ENCODE measurements around the gene LGALS4. TPM values are rescaled to one million over a fixed set of nuclear protein-coding genes. Genes with fewer than 3 reads are reported as not detected.

Gene LGALS4
- total RNA-seq, 1 experiment from 2014 or later = 1.0 TPM

DNA sequence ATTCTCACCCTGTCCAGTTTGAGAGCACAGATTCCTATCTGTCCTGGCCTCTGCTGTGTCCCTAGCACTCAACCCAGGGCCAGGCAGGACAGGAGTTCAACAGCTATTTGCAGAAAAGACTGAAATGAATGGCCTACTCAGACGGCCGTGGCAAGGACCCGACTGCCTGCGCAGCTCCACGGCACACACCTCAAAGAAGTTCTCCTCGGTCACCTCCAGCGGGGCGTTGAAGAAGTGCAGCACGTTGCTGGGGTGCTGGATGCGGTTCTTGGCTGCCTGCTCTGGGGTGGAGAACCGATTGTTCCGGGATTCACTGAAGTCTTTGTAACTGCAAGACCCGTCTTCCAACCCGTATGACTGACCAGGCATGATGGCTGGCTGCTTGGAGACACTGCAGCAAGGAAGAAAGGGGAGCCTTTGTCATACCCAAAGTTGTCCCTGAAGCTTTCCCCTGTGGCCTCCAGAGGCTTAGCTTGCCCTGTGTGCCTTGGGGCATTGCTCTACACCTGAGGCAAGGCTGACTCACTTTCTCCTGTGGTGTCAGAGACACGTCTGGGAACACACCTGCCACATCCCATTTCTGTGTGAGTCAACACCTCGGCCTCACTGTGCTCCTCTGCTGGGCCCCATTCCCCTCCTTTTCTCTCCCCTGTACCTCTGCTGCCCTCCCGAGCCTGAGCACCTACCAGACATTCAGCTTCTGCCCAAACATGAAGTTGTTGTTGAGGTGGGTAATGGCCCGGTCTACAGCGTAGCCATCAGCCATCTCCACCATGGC lies 25.7 kb upstream of the LGALS4 start:
- BruUV-seq (replicated peaks) = TSS peak; percentile 86
- Histone ChIP-seq H3K36me3 (ENCODE audit: low read depth) (peaks cover 48% of the 10 kb centered on the region), H3K4me1 (replicated peaks; ENCODE audit: insufficient read depth) (peaks cover 66% of the 10 kb centered on the region), H3K4me3 (peak overlapping the region; percentile 34; the same call in 1 of the 2 replicates), H3K9me3 (ENCODE audit: insufficient read depth, low read depth) (no peaks in the 10 kb centered on the region), H3K9me2 (ENCODE audit: insufficient read depth) (no peaks in the 10 kb centered on the region), H3K27me3 (ENCODE audit: insufficient read depth, low read depth) (no peaks in the 10 kb centered on the region), H3F3A (ENCODE audit: insufficient read depth, low read depth) (peaks cover 85% of the 10 kb centered on the region), H2AFZ (no peak overlapping the region), H3K27ac (peak overlapping the region; percentile 98), H3K4me2 (peak overlapping the region; percentile 75), H4K20me1 (ENCODE audit: insufficient read depth) (peaks cover 14% of the 10 kb centered on the region), H3K79me2 (ENCODE audit: low read depth) (peaks cover 39% of the 10 kb centered on the region)
- POLR2A ChIA-PET (ENCODE audit: unreplicated experiment) = interaction anchor here (0.5 to 1.0 kb wide), 10 partner anchors 10 to 669 kb away, joined by 3 to 13 read pairs (median 3); partner anchors contain the start of genes FAM98C, MRPS12 and SARS2
- peak; percentile 94 to 98 for DNase-seq
- TF ChIP-seq, protein P1, sequence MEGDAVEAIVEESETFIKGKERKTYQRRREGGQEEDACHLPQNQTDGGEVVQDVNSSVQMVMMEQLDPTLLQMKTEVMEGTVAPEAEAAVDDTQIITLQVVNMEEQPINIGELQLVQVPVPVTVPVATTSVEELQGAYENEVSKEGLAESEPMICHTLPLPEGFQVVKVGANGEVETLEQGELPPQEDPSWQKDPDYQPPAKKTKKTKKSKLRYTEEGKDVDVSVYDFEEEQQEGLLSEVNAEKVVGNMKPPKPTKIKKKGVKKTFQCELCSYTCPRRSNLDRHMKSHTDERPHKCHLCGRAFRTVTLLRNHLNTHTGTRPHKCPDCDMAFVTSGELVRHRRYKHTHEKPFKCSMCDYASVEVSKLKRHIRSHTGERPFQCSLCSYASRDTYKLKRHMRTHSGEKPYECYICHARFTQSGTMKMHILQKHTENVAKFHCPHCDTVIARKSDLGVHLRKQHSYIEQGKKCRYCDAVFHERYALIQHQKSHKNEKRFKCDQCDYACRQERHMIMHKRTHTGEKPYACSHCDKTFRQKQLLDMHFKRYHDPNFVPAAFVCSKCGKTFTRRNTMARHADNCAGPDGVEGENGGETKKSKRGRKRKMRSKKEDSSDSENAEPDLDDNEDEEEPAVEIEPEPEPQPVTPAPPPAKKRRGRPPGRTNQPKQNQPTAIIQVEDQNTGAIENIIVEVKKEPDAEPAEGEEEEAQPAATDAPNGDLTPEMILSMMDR (conservative IDR thresholded peaks at IDR 0.05) = peak; percentile 79
- no peak for TF ChIP-seq EZH2 (IDR thresholded peaks at IDR 0.05; ENCODE audit: low read depth)
- intact Hi-C loops (cut with micrococcal nuclease; ENCODE audit: unreplicated experiment) = loop anchor here (1.0 to 10.0 kb wide), 9 partner anchors 92 to 434 kb away; partner anchors contain the start of genes FAM98C, FBXO27, MRPS12 and SARS2
- CTCF ChIA-PET = interaction anchor here (0.5 to 1.2 kb wide), 5 partner anchors 49 to 436 kb away, joined by 3 to 8 read pairs (median 5); partner anchors contain the start of genes FAM98C, MRPS12 and SARS2

DNA sequence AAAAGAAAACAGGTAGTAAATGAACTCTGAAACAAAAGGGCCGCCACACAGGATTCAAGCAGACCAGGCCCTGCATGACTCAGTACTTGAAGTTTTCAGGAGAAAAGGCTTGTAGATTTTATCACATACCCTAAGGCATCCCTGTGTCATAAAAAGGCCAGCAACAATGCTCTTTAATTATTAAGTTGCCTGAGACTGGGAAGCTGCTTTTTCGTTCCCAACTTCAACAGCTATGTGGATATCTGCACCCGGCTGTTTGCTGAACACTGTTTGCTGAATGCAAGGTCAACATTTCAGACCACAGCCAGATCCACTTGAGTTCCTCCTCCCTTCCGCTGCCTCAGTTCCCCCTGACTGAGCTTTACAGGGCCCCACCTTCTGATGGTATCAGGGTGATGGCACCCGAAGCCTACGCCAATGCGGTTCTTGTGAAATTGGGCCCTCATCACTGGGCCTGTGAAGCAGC lies 24.9 kb upstream of the LGALS4 start:
- peak overlapping the region; percentile 98 for H3K27ac ChIP-seq
- peaks cover 34% of the 10 kb centered on the region for H3K79me2 ChIP-seq (ENCODE audit: low read depth)
- no peak for TF ChIP-seq EZH2 (IDR thresholded peaks at IDR 0.05; ENCODE audit: low read depth)
- TF ChIP-seq, protein P1 (conservative IDR thresholded peaks at IDR 0.05) = no peak
- no peaks in the 10 kb centered on the region for H3K27me3 ChIP-seq (ENCODE audit: insufficient read depth, low read depth)
- H3K4me1 ChIP-seq (replicated peaks; ENCODE audit: insufficient read depth) = peaks cover 73% of the 10 kb centered on the region
- H3K4me2 ChIP-seq = peak overlapping the region; percentile 75
- CTCF ChIA-PET = interaction anchor here (1.2 kb wide), 2 partner anchors 50 to 435 kb away, joined by 3 to 5 read pairs; partner anchors contain the start of gene FAM98C
- POLR2A ChIA-PET (ENCODE audit: unreplicated experiment) = interaction anchor here (0.6 to 0.9 kb wide), 10 partner anchors 10 to 533 kb away, joined by 3 to 6 read pairs (median 3); partner anchors contain the start of gene FAM98C
- DNase-seq = peak; percentile 59 to 97
- no TSS peak for BruUV-seq (replicated peaks)
- H3F3A ChIP-seq (ENCODE audit: insufficient read depth, low read depth) = peaks cover 85% of the 10 kb centered on the region
- H3K9me2 ChIP-seq (ENCODE audit: insufficient read depth) = no peaks in the 10 kb centered on the region
- peaks cover 6% of the 10 kb centered on the region for H4K20me1 ChIP-seq (ENCODE audit: insufficient read depth)
- H3K36me3 ChIP-seq (ENCODE audit: low read depth) = peaks cover 44% of the 10 kb centered on the region
- intact Hi-C loops (cut with micrococcal nuclease; ENCODE audit: unreplicated experiment) = loop anchor here (1.0 to 10.0 kb wide), 9 partner anchors 93 to 433 kb away; partner anchors contain the start of genes FAM98C, FBXO27, MRPS12 and SARS2
- H3K9me3 ChIP-seq (ENCODE audit: insufficient read depth, low read depth) = no peaks in the 10 kb centered on the region
- H3K4me3 ChIP-seq = peak overlapping the region; percentile 34; the same call in 1 of the 2 replicates
- no peak overlapping the region for H2AFZ ChIP-seq

DNA sequence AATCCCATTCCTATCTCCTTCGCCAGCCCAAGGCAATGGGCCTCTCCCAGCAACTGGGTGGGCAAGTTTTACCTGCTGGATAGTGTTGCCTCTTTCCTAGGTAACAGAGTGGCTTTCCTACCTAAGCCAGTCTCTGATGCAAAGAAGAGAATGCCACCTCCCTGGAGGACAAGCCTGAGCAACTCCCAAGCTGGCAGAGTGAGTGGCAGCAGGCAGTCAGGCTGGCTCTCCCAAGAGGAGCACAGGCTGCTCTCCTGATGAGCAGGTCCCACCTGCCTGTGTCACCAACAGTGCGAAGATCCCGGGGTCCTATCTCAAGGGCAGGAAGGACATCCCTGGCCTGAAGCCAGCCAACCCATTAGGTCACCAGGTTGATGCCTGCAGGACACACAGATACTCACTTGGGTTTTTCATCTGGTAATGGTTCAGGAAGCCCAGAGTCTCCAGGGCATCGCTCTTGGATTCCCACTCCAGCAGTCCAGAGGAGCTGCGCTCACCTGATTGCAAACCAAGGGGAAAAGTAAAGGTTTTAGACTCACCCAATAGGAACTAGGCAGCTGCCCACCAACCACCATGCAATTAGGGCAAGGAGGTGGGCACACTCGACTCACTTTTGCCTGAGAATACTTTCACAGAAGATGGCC lies 24.4 kb upstream of the LGALS4 start:
- Histone ChIP-seq H3F3A (ENCODE audit: insufficient read depth, low read depth) (peaks cover 85% of the 10 kb centered on the region), H3K4me3 (peak overlapping the region; percentile 6; the same call in 1 of the 2 replicates), H2AFZ (no peak overlapping the region), H4K20me1 (ENCODE audit: insufficient read depth) (peaks cover 3% of the 10 kb centered on the region; the same call in 1 of the 2 replicates), H3K36me3 (ENCODE audit: low read depth) (peaks cover 38% of the 10 kb centered on the region), H3K79me2 (ENCODE audit: low read depth) (peaks cover 28% of the 10 kb centered on the region), H3K4me2 (peak overlapping the region; percentile 75), H3K9me2 (ENCODE audit: insufficient read depth) (no peaks in the 10 kb centered on the region), H3K4me1 (replicated peaks; ENCODE audit: insufficient read depth) (peaks cover 79% of the 10 kb centered on the region), H3K27me3 (ENCODE audit: insufficient read depth, low read depth) (no peaks in the 10 kb centered on the region), H3K9me3 (ENCODE audit: insufficient read depth, low read depth) (no peaks in the 10 kb centered on the region), H3K27ac (peak overlapping the region; percentile 98)
- no TSS peak for BruUV-seq (replicated peaks)
- TF ChIP-seq EZH2 (IDR thresholded peaks at IDR 0.05; ENCODE audit: low read depth) = no peak
- intact Hi-C loops (cut with micrococcal nuclease; ENCODE audit: unreplicated experiment) = loop anchor here (5.0 to 10.0 kb wide), 3 partner anchors 198 to 432 kb away; partner anchors contain the start of genes FAM98C and FBXO27
- peak in 1 of 2 experiments; percentile 39 for DNase-seq
- ChIA-PET CTCF (interaction anchor here (1.2 kb wide), 2 partner anchors 51 to 434 kb away, joined by 3 to 5 read pairs; partner anchors contain the start of gene FAM98C), POLR2A (ENCODE audit: unreplicated experiment) (interaction anchor here (0.6 to 0.9 kb wide), 5 partner anchors 107 to 200 kb away, joined by 3 to 4 read pairs (median 3); no protein-coding TSS in a partner anchor)

Data from PC-9 (cell line).